SK-N-SH (cell line): ENCODE data around the gene KRT13. TPM values are rescaled to one million over a fixed set of nuclear protein-coding genes. Genes with fewer than 3 reads are reported as not detected.

Experiments used
- CTCF ChIA-PET: fragments of 300-600, 350-600 bp; formaldehyde crosslinking; extraction: SDS; loops from one replicate; lab custom pipeline; 2021; lab: Yijun Ruan, JAX
- POLR2A ChIA-PET: fragments of 350-600 bp; sonication (Branson Sonifier 250); formaldehyde crosslinking; extraction: SDS; loops from one replicate; lab custom pipeline; 2020; ENCODE audit warnings: antibody characterized with exemption, inconsistent platforms; lab: Yijun Ruan, JAX
- DNase-seq: peaks from one replicate; pipeline ENCODE4 v3.0.0; 2012
- H2AFZ ChIP-seq: fragments of 200-600 bp; sonication (generic); 2 replicates; pipeline ENCODE4 v1.8.1; 2016; ENCODE audit warnings: antibody characterized with exemption, mild to moderate bottlenecking, low read depth
- H3F3A ChIP-seq: fragments of 200-600 bp; sonication (generic); replicated peaks from 2 replicates; pipeline ENCODE3; 2016; ENCODE audit warnings: antibody characterized with exemption, mild to moderate bottlenecking; ENCODE audit not compliant: insufficient read depth
- H3K27ac ChIP-seq, 2 experiments: fragments of 200-500 bp in 1 of 2; fragments of 200-600 bp in 1 of 2; sonication (Bioruptor generic) in 1 of 2; sonication (generic), shearing (Covaris generic) in 1 of 2; 2 replicates each; pipeline versions ENCODE4 v1.5.1 to v1.6.1; 2014 to 2016; ENCODE audit warnings: low read depth in 2 of 2, inconsistent platforms in 1 of 2, low read length in 1 of 2, mild to moderate bottlenecking in 1 of 2, mixed read lengths in 1 of 2
- H3K27me3 ChIP-seq: fragments of 200-600 bp; sonication (generic), shearing (Covaris generic); 2 replicates; pipeline ENCODE4 v1.6.1; 2016; ENCODE audit warnings: mixed run types; ENCODE audit not compliant: insufficient read depth
- H3K36me3 ChIP-seq, 2 experiments: fragments of 200-500 bp in 1 of 2; fragments of 200-600 bp in 1 of 2; sonication (Bioruptor generic) in 1 of 2; sonication (generic) in 1 of 2; replicated peaks in 1 of 2; 2 replicates each; pipeline versions ENCODE3 to v1.5.1; 2014 to 2016; ENCODE audit warnings: low read length in 1 of 2, mild to moderate bottlenecking in 1 of 2; ENCODE audit not compliant: insufficient read depth in 2 of 2, control insufficient read depth in 1 of 2
- H3K4me1 ChIP-seq, 2 experiments: fragments of 200-500 bp in 1 of 2; fragments of 200-600 bp in 1 of 2; sonication (Bioruptor generic) in 1 of 2; sonication (generic), shearing (Covaris generic) in 1 of 2; 2 replicates each; pipeline versions ENCODE4 v1.5.1 to v1.6.1; 2014 to 2016; ENCODE audit warnings: low read depth in 1 of 2, low read length in 1 of 2, mixed run types in 1 of 2; ENCODE audit not compliant: insufficient read depth in 2 of 2, control insufficient read depth in 1 of 2
- H3K4me2 ChIP-seq: fragments of 200-600 bp; sonication (generic), shearing (Covaris generic); 2 replicates; pipeline ENCODE4 v1.6.1; 2017; ENCODE audit warnings: mixed run types
- H3K4me3 ChIP-seq, 2 experiments: fragments of 200-500 bp in 1 of 2; fragments of 200-600 bp in 1 of 2; sonication (Bioruptor generic) in 1 of 2; sonication (generic), shearing (Covaris generic) in 1 of 2; 2 replicates each; pipeline versions ENCODE4 v1.5.1 to v1.8.1; 2014 to 2016; ENCODE audit warnings: low read depth in 2 of 2, inconsistent platforms in 1 of 2, low read length in 1 of 2, mild to moderate bottlenecking in 1 of 2, mixed read lengths in 1 of 2, moderate library complexity in 1 of 2
- H3K79me2 ChIP-seq: fragments of 200-600 bp; sonication (generic); 2 replicates; pipeline ENCODE4 v1.8.1; 2017; ENCODE audit warnings: mild to moderate bottlenecking; ENCODE audit not compliant: insufficient read depth
- H3K9ac ChIP-seq: fragments of 200-600 bp; sonication (generic); 2 replicates; pipeline ENCODE4 v1.6.1; 2017; ENCODE audit warnings: mixed run types
- H3K9me2 ChIP-seq: fragments of 200-600 bp; sonication (generic); 2 replicates; pipeline ENCODE4 v1.6.1; 2017; ENCODE audit warnings: mixed run types
- H3K9me3 ChIP-seq: fragments of 200-600 bp; sonication (generic); 2 replicates; pipeline ENCODE4 v1.6.1; 2017; ENCODE audit warnings: mixed run types, mild to moderate bottlenecking, moderate library complexity
- H4K20me1 ChIP-seq: fragments of 200-600 bp; sonication (generic); 2 replicates; pipeline ENCODE4 v1.6.1; 2017; ENCODE audit warnings: mild to moderate bottlenecking, mixed run types; ENCODE audit not compliant: insufficient read depth
- ELF1 ChIP-seq: IDR thresholded peaks from 2 replicates; pipeline ENCODE4 v1.4.0; 2012
- EP300 ChIP-seq, 2 experiments: IDR thresholded peaks; 2 replicates each; pipeline versions ENCODE4 v1.4.0 to v1.6.1; 2012; ENCODE audit warnings: borderline replicate concordance in 1 of 2, low read depth in 1 of 2, low read length in 1 of 2
- EZH2phosphoT487 ChIP-seq: fragments of 200-600 bp; sonication (generic); IDR thresholded peaks from 2 replicates; pipeline ENCODE4 v1.6.1; 2017; ENCODE audit warnings: low read depth, mixed run types, mild to moderate bottlenecking, antibody characterized with exemption, moderate library complexity, borderline replicate concordance
- FOSL2 ChIP-seq: IDR thresholded peaks from 2 replicates; pipeline ENCODE4 v1.4.0; 2012; ENCODE audit warnings: low read depth, mild to moderate bottlenecking, moderate library complexity, borderline replicate concordance
- JUND ChIP-seq: IDR thresholded peaks from 2 replicates; pipeline ENCODE4 v1.4.0; 2012
- MAX ChIP-seq: IDR thresholded peaks from 2 replicates; pipeline ENCODE4 v1.4.0; 2012; ENCODE audit warnings: low read depth
- MXI1 ChIP-seq: IDR thresholded peaks from 2 replicates; pipeline ENCODE4 v1.6.1; 2012; ENCODE audit warnings: mild to moderate bottlenecking, low read depth, low read length, improper control_type of control experiment
- NFIC ChIP-seq: IDR thresholded peaks from 2 replicates; pipeline ENCODE4 v1.4.0; 2012; ENCODE audit warnings: borderline replicate concordance
- NRF1 ChIP-seq: IDR thresholded peaks from 2 replicates; pipeline ENCODE4 v1.6.1; 2012; ENCODE audit warnings: low read depth, mild to moderate bottlenecking, low read length
- PBX3 ChIP-seq: IDR thresholded peaks from 2 replicates; pipeline ENCODE4; 2012
- RAD21 ChIP-seq: IDR thresholded peaks from 2 replicates; pipeline ENCODE4 v1.6.1; 2012; ENCODE audit warnings: mild to moderate bottlenecking, low read length
- RCOR1 ChIP-seq: fragments of 150-350 bp; IDR thresholded peaks from 2 replicates; pipeline ENCODE4 v1.6.1; 2017; ENCODE audit warnings: antibody characterized with exemption, low read length
- REST ChIP-seq: IDR thresholded peaks from 2 replicates; pipeline ENCODE4 v1.6.1; 2012; ENCODE audit warnings: mild to moderate bottlenecking, low read depth, low read length, moderate library complexity
- RXRA ChIP-seq: IDR thresholded peaks from 2 replicates; pipeline ENCODE4 v1.4.0; 2012; ENCODE audit warnings: low read depth, mild to moderate bottlenecking, borderline replicate concordance
- SMC3 ChIP-seq: IDR thresholded peaks from 2 replicates; pipeline ENCODE4 v1.6.1; 2012; ENCODE audit warnings: low read depth, low read length, improper control_type of control experiment
- TAF1 ChIP-seq: IDR thresholded peaks from 2 replicates; pipeline ENCODE4 v1.6.1; 2012; ENCODE audit warnings: low read depth, mild to moderate bottlenecking, low read length, moderate library complexity, borderline replicate concordance
- USF1 ChIP-seq: IDR thresholded peaks from 2 replicates; pipeline ENCODE4 v1.4.0; 2012; ENCODE audit warnings: low read depth, borderline replicate concordance
- USF2 ChIP-seq: fragments of 150-350 bp; IDR thresholded peaks from 2 replicates; pipeline ENCODE4 v1.6.1; 2017; ENCODE audit warnings: antibody characterized with exemption, low read length, low read depth, borderline replicate concordance
- WGBS: methylation state at CpG from one replicate; pipeline ENCODE4 v1.1.6; 2017; ENCODE audit warnings: low lambda C conversion rate; 5-methylcytosine and 5-hydroxymethylcytosine counted together
- polyA plus RNA-seq, 3 experiments: library from polyadenylated mRNA; depleted of rRNA; stranded (reverse); fragments of >200 nt; gene quantifications; 2 replicates each; pipeline ENCODE4 v1.2.3, GENCODE V29; 2012

Gene KRT13
- polyA plus RNA-seq, 1 of the 3 experiments (the other 2 are of a cell fraction) = 0.39 TPM

GRCh38 chr17:41511716-41512115 is 6.3 kb upstream of the KRT13 start (continued):
- no peak for TF ChIP-seq SMC3
- TF ChIP-seq RCOR1 = no peak
- TF ChIP-seq FOSL2 = no peak
- TF ChIP-seq, all 33 proteins: peak for 0

- no peak for TF ChIP-seq RAD21
- no peak for TF ChIP-seq PBX3
- TF ChIP-seq REST = no peak
- no peak for TF ChIP-seq ELF1
- no peak for TF ChIP-seq MAX
- TF ChIP-seq RXRA = no peak
- TF ChIP-seq EZH2phosphoT487 = no peak
- no peak for TF ChIP-seq SMC3
- no peak for TF ChIP-seq NRF1
- no peak for TF ChIP-seq MXI1
- TF ChIP-seq NFIC = no peak
- TF ChIP-seq FOSL2 = no peak
- TF ChIP-seq TAF1 = no peak
- no peak for TF ChIP-seq JUND
- no peak for TF ChIP-seq USF2
- no peak for TF ChIP-seq USF1
- TF ChIP-seq EP300 (IDR thresholded peaks at IDR 0.05; ENCODE audit: borderline replicate concordance in 1 of 2, low read depth in 1 of 2, low read length in 1 of 2) = no peak
- Histone ChIP-seq H3K9me2 (no peaks in the 10 kb centered on the region), H3K9me3 (no peaks in the 10 kb centered on the region), H4K20me1 (no peaks in the 10 kb centered on the region), H3F3A (no peaks in the 10 kb centered on the region), H3K27me3 (no peaks in the 10 kb centered on the region), H3K36me3 (no peaks in the 10 kb centered on the region), H3K4me1 (peaks cover 0 to 3% of the 10 kb centered on the region in 2 experiments; a peak in 1 of 4 replicates), H2AFZ (no peak overlapping the region), H3K9ac (no peak overlapping the region), H3K27ac (no peak overlapping the region), H3K4me3 (no peak overlapping the region), H3K79me2 (no peaks in the 10 kb centered on the region), H3K4me2 (no peak overlapping the region)
- DNase-seq = no peak
- CTCF ChIA-PET = interaction anchor here (1.0 to 6.3 kb wide), 3 partner anchors 8 to 38 kb away, joined by 3 to 48 read pairs (median 4); partner anchors contain the start of gene KRT15
- POLR2A ChIA-PET = no interaction called here
- 100% methylated on average over 1 of the region's 4 CpGs for WGBS
Observed at GRCh38 chr17:41511116-41511515, 5.7 kb upstream of the KRT13 start.
